HEK293 (cell line): ENCODE measurements around the gene SIGLEC5.

Experiments
- CTCF ChIA-PET: fragments of 350-600 bp; formaldehyde crosslinking; extraction: SDS; loops from one replicate; lab custom pipeline; 2021; ENCODE audit warnings: antibody characterized with exemption; lab: Yijun Ruan, JAX
- POLR2A ChIA-PET: fragments of 300-600 bp; formaldehyde crosslinking; extraction: SDS; loops from one replicate; lab custom pipeline; 2020; ENCODE audit warnings: antibody characterized with exemption, inconsistent platforms; lab: Yijun Ruan, JAX
- H3K27ac ChIP-seq: fragments of 200-500 bp; sonication (Bioruptor generic); 2 replicates; pipeline ENCODE4 v1.5.1; 2014; ENCODE audit warnings: low read depth, low read length, control low read depth, inconsistent platforms; ENCODE audit errors: extremely low read depth
- H3K36me3 ChIP-seq, 2 experiments: fragments of 200-500 bp in 1 of 2; sonication (Bioruptor generic) in 1 of 2; 1 replicate in 1 of 2; 2 replicates in 1 of 2; pipeline ENCODE4 v1.5.1; 2014 to 2017; ENCODE audit warnings: inconsistent platforms in 2 of 2, low read length in 2 of 2; ENCODE audit not compliant: control insufficient read depth in 2 of 2, insufficient read depth in 1 of 2
- H3K4me1 ChIP-seq: fragments of 200-500 bp; sonication (Bioruptor generic); 2 replicates; pipeline ENCODE4 v1.5.1; 2014; ENCODE audit warnings: mild to moderate bottlenecking, low read length, inconsistent platforms; ENCODE audit not compliant: control insufficient read depth, insufficient read depth
- H3K4me3 ChIP-seq: 2 replicates; pipeline ENCODE4 v1.5.1; 2011; ENCODE audit warnings: low read depth, mild to moderate bottlenecking, control low read depth, low read length, moderate library complexity
- H3K9me3 ChIP-seq: fragments of 200-500 bp; sonication (Bioruptor generic); 2 replicates; pipeline ENCODE4 v1.5.1; 2014; ENCODE audit warnings: low read depth, low read length, inconsistent platforms; ENCODE audit not compliant: control insufficient read depth, insufficient read depth
- AEBP2 ChIP-seq: fragments of 450-650 bp; formaldehyde crosslinking; IDR thresholded peaks from 2 replicates; pipeline ENCODE4 v1.5.1; 2016; ENCODE audit warnings: missing biosample characterization, missing genetic modification characterization, borderline replicate concordance
- GFI1B ChIP-seq: fragments of 450-650 bp; formaldehyde crosslinking; IDR thresholded peaks from 2 replicates; pipeline ENCODE4 v1.5.1; 2016; ENCODE audit warnings: missing biosample characterization, missing genetic modification characterization
- GLI4 ChIP-seq: fragments of 450-650 bp; formaldehyde crosslinking; IDR thresholded peaks from 2 replicates; pipeline ENCODE4 v1.5.1; 2016; ENCODE audit warnings: missing biosample characterization, missing genetic modification characterization
- OVOL3 ChIP-seq: fragments of 450-650 bp; formaldehyde crosslinking; IDR thresholded peaks from 2 replicates; pipeline ENCODE4 v1.5.1; 2016; ENCODE audit warnings: missing biosample characterization, missing genetic modification characterization
- PRDM2 ChIP-seq: fragments of 450-650 bp; formaldehyde crosslinking; IDR thresholded peaks from 2 replicates; pipeline ENCODE4 v1.5.1; 2016; ENCODE audit warnings: missing biosample characterization, missing genetic modification characterization, borderline replicate concordance
- WT1 ChIP-seq: fragments of 450-650 bp; formaldehyde crosslinking; IDR thresholded peaks from 2 replicates; pipeline ENCODE4 v1.5.1; 2016; ENCODE audit warnings: missing biosample characterization, missing genetic modification characterization
- ZBTB26 ChIP-seq: fragments of 450-650 bp; formaldehyde crosslinking; optimal IDR thresholded peaks from 2 replicates; pipeline ENCODE3; 2016; ENCODE audit warnings: missing biosample characterization, mild to moderate bottlenecking, missing genetic modification characterization
- ZFP37 ChIP-seq: fragments of 450-650 bp; formaldehyde crosslinking; IDR thresholded peaks from 2 replicates; pipeline ENCODE4 v1.5.1; 2016; ENCODE audit warnings: missing biosample characterization, missing genetic modification characterization
- ZNF169 ChIP-seq: fragments of 450-650 bp; formaldehyde crosslinking; IDR thresholded peaks from 2 replicates; pipeline ENCODE4 v1.5.1; 2016; ENCODE audit warnings: missing biosample characterization, missing genetic modification characterization
- ZNF175 ChIP-seq: fragments of 450-650 bp; formaldehyde crosslinking; IDR thresholded peaks from 2 replicates; pipeline ENCODE4 v1.5.1; 2016; ENCODE audit warnings: missing biosample characterization, missing genetic modification characterization
- ZNF23 ChIP-seq: fragments of 450-650 bp; formaldehyde crosslinking; IDR thresholded peaks from 2 replicates; pipeline ENCODE4 v1.5.1; 2016; ENCODE audit warnings: missing biosample characterization, missing genetic modification characterization, borderline replicate concordance
- ZNF394 ChIP-seq: fragments of 450-650 bp; formaldehyde crosslinking; IDR thresholded peaks from 2 replicates; pipeline ENCODE4 v1.5.1; 2016; ENCODE audit warnings: missing biosample characterization, missing genetic modification characterization, mild to moderate bottlenecking, moderate library complexity, borderline replicate concordance
- ZNF473 ChIP-seq: fragments of 450-650 bp; formaldehyde crosslinking; IDR thresholded peaks from 2 replicates; pipeline ENCODE4 v1.5.1; 2017; ENCODE audit warnings: missing biosample characterization, missing genetic modification characterization
- ZNF558 ChIP-seq: fragments of 450-650 bp; formaldehyde crosslinking; IDR thresholded peaks from 2 replicates; pipeline ENCODE4 v1.5.1; 2016; ENCODE audit warnings: missing biosample characterization, missing genetic modification characterization
- ZNF571 ChIP-seq: fragments of 450-650 bp; formaldehyde crosslinking; IDR thresholded peaks from 2 replicates; pipeline ENCODE4 v1.5.0; 2017; ENCODE audit warnings: missing biosample characterization, missing genetic modification characterization
- ZNF654 ChIP-seq: fragments of 450-650 bp; formaldehyde crosslinking; IDR thresholded peaks from 2 replicates; pipeline ENCODE4 v1.5.1; 2016; ENCODE audit warnings: low read depth, missing biosample characterization, missing genetic modification characterization
- ZNF776 ChIP-seq: fragments of 450-650 bp; formaldehyde crosslinking; IDR thresholded peaks from 2 replicates; pipeline ENCODE4 v1.5.0; 2017; ENCODE audit warnings: missing biosample characterization, missing genetic modification characterization, borderline replicate concordance
- ZSCAN30 ChIP-seq: fragments of 450-650 bp; IDR thresholded peaks from 2 replicates; pipeline ENCODE4 v1.5.1; 2018; ENCODE audit warnings: missing biosample characterization, mild to moderate bottlenecking, missing genetic modification characterization, moderate library complexity
- TF ChIP-seq, protein P1 (sequence below): fragments of 450-650 bp; formaldehyde crosslinking; IDR thresholded peaks from 2 replicates; pipeline ENCODE4 v1.5.1; 2017; ENCODE audit warnings: missing biosample characterization, missing genetic modification characterization
- TF ChIP-seq, protein P2 (sequence below): fragments of 450-650 bp; formaldehyde crosslinking; IDR thresholded peaks from 2 replicates; pipeline ENCODE4 v1.5.1; 2017; ENCODE audit warnings: missing biosample characterization, mild to moderate bottlenecking, missing genetic modification characterization, moderate library complexity
- TF ChIP-seq, protein P3 (sequence below): fragments of 450-650 bp; formaldehyde crosslinking; IDR thresholded peaks from 2 replicates; pipeline ENCODE4 v1.5.1; 2016; ENCODE audit warnings: missing biosample characterization, missing genetic modification characterization

SIGLEC5 gene

DNA sequence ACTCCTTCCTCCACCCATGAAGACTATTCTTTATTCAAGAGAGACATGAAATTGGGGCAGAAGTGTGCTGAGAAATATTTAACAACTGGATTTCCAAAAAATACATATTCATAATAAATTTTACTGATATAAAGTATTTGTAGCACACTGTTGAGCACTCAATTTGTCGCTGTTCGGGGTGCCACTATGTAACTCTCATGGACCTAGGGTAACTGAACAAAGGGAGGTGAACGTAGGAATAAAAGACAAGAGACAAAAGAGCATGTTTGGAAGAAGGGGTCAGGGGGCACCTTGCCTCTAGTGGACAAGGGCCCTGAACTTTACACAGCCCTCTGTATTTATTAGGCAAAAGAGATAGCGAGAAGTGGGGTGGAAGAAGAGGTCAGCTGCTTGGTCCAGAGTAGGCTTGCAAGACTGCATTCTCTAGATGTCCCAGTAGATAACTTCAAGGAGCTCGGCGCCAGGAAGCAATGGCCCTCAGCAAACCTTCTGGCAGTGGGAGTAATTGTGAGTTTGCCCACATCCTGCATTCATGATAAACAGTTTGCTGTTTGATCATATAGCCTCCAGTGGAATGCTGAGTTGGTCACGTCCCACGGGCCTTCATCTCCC is 63.6 kb downstream of the SIGLEC5 start:
- ChIA-PET POLR2A (no interaction called here), CTCF (no interaction called here)
- H3K4me3 ChIP-seq, result no peak overlapping the region
- H3K27ac ChIP-seq, result no peak overlapping the region
- TF ChIP-seq AEBP2 (tag by site-specific recombination) (no peak), ZNF394 (tag by site-specific recombination) (no peak), PRDM2 (no peak), ZNF654 (tag by site-specific recombination) (no peak), OVOL3 (no peak), ZNF169 (tag by site-specific recombination) (no peak), ZFP37 (tag by site-specific recombination) (no peak), GFI1B (no peak), ZNF23 (tag by site-specific recombination) (no peak), ZNF776 (no peak)
- TF ChIP-seq, protein P1, sequence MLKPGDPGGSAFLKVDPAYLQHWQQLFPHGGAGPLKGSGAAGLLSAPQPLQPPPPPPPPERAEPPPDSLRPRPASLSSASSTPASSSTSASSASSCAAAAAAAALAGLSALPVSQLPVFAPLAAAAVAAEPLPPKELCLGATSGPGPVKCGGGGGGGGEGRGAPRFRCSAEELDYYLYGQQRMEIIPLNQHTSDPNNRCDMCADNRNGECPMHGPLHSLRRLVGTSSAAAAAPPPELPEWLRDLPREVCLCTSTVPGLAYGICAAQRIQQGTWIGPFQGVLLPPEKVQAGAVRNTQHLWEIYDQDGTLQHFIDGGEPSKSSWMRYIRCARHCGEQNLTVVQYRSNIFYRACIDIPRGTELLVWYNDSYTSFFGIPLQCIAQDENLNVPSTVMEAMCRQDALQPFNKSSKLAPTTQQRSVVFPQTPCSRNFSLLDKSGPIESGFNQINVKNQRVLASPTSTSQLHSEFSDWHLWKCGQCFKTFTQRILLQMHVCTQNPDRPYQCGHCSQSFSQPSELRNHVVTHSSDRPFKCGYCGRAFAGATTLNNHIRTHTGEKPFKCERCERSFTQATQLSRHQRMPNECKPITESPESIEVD, result no peak
- H3K9me3 ChIP-seq, result no peaks in the 10 kb centered on the region
- no peaks in the 10 kb centered on the region for H3K36me3 ChIP-seq
- H3K4me1 ChIP-seq, result no peaks in the 10 kb centered on the region

- CTCF ChIA-PET, result interaction anchor here (0.6 to 0.7 kb wide), 2 partner anchors 50 to 84 kb away, joined by 3 to 7 read pairs; no protein-coding TSS in a partner anchor
- TF ChIP-seq, protein P2, sequence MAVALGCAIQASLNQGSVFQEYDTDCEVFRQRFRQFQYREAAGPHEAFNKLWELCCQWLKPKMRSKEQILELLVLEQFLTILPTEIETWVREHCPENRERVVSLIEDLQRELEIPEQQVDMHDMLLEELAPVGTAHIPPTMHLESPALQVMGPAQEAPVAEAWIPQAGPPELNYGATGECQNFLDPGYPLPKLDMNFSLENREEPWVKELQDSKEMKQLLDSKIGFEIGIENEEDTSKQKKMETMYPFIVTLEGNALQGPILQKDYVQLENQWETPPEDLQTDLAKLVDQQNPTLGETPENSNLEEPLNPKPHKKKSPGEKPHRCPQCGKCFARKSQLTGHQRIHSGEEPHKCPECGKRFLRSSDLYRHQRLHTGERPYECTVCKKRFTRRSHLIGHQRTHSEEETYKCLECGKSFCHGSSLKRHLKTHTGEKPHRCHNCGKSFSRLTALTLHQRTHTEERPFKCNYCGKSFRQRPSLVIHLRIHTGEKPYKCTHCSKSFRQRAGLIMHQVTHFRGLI (tag by site-specific recombination), result no peak
- no peak for TF ChIP-seq ZNF558 (tag by site-specific recombination)
- TF ChIP-seq WT1 (tag by site-specific recombination), result no peak
- TF ChIP-seq ZSCAN30 (tag by site-specific recombination), result no peak
- no peak for TF ChIP-seq ZNF394 (tag by site-specific recombination)
- no peak for TF ChIP-seq ZNF571 (tag by site-specific recombination)
- no peak for TF ChIP-seq GLI4
- TF ChIP-seq, protein P3, sequence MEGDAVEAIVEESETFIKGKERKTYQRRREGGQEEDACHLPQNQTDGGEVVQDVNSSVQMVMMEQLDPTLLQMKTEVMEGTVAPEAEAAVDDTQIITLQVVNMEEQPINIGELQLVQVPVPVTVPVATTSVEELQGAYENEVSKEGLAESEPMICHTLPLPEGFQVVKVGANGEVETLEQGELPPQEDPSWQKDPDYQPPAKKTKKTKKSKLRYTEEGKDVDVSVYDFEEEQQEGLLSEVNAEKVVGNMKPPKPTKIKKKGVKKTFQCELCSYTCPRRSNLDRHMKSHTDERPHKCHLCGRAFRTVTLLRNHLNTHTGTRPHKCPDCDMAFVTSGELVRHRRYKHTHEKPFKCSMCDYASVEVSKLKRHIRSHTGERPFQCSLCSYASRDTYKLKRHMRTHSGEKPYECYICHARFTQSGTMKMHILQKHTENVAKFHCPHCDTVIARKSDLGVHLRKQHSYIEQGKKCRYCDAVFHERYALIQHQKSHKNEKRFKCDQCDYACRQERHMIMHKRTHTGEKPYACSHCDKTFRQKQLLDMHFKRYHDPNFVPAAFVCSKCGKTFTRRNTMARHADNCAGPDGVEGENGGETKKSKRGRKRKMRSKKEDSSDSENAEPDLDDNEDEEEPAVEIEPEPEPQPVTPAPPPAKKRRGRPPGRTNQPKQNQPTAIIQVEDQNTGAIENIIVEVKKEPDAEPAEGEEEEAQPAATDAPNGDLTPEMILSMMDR (tag by site-specific recombination), result no peak
- no peak for TF ChIP-seq ZNF473
- TF ChIP-seq ZNF175 (tag by site-specific recombination), result no peak
- TF ChIP-seq ZBTB26 (tag by site-specific recombination), result no peak
These were observed 64.6 kb downstream of the SIGLEC5 start for GRCh38 chr19:51565583-51565982.

More at GRCh38 chr19:51565583-51565982, 64.6 kb downstream of the SIGLEC5 start:
- Histone ChIP-seq H3K9me3 (no peaks in the 10 kb centered on the region), H3K27ac (no peak overlapping the region), H3K4me1 (no peaks in the 10 kb centered on the region), H3K4me3 (no peak overlapping the region), H3K36me3 (no peaks in the 10 kb centered on the region)
- POLR2A ChIA-PET, result no interaction called here
